NCI-H128 (cell line): ENCODE data around the gene STAC3.
"Not testable (repeated sequence)": the region's sequence is repeated elsewhere in the genome, so short reads cannot be mapped to it uniquely, and the experiment has no call there.

Experiments
- DNase-seq: peaks from one replicate; lab custom pipeline; 2025; ENCODE audit not compliant: unreplicated experiment; lab: John Stamatoyannopoulos, UW

The STAC3 gene

DNA sequence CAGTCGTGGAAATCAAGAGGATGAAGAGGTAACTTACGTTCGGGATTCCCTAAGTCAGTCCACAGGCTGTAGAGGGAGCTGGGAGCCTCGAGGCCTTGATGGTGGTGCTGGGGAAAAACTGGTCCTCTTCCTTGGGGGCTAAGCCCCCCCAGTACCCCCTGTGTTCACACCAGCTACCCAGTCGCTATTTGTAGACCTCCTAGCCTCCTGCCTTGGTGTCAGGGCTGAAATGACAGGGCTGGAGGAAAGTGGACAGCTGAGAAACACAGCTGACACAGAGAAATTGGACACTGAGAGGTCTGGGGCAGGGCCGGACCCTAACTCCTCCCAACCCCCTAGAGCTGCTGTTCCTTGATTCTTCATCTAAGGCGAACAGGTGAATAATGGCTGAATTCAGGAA is at the start of gene STAC3:
TSS of gene STAC3 (minus strand) at position 232 of the 400 bp plus-strand sequence. CDS start 1,551 bp downstream, outside the sequence.
- no peak for DNase-seq

- peak; percentile 30 for DNase-seq
Measured at GRCh38 chr12:57299514-57300016, 48.6 kb upstream of the STAC3 start.

GRCh38 chr12:57296291-57296690 is 45.3 kb upstream of the STAC3 start:
- no peak for DNase-seq

- DNase-seq, result not testable (repeated sequence)
Measured at GRCh38 chr12:57282073-57282472, 31.1 kb upstream of the STAC3 start.

DNA sequence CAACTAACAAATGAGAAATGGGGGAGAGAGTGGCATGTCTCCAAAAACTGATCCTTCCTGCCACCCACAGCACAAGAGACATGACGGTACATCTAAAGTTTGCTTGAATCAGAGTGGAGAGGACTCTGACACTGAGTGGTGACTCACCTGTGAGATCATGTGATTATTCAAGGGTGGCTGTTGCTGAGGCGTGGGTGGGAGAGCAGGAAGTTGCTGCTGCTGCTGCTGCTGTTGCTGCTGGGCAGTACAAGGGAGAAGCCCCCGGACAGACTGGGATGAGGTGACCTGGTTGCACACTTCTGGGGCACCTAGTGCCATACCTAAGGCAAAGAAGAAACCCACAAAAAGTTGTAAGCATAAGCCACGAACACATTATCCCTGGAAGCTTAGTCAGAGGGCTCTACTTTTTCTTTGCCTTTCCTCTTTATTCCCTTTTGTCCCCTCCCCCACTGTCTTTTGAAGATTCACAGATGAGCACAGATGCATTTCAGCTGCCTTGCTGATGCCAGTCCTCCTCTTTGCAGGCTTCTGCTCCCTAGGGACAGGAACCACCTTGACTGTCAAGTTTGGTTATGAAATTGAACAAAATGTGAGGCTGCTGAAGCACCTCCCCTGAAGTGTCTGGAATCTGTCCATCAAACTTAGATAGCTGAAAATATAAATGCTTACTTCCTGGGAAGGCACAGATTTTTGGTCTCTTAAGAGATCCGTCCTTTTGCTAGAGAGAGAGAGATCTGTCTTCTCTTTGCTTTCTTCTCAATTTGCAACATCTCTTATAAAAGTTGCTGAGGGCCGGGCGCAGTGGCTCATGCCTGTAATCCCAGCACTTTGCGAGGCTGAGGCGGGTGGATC is 29.4 kb upstream of the STAC3 start:
- DNase-seq, result no peak

GRCh38 chr12:57278465-57279381 is 27.7 kb upstream of the STAC3 start:
- no peak for DNase-seq

DNA sequence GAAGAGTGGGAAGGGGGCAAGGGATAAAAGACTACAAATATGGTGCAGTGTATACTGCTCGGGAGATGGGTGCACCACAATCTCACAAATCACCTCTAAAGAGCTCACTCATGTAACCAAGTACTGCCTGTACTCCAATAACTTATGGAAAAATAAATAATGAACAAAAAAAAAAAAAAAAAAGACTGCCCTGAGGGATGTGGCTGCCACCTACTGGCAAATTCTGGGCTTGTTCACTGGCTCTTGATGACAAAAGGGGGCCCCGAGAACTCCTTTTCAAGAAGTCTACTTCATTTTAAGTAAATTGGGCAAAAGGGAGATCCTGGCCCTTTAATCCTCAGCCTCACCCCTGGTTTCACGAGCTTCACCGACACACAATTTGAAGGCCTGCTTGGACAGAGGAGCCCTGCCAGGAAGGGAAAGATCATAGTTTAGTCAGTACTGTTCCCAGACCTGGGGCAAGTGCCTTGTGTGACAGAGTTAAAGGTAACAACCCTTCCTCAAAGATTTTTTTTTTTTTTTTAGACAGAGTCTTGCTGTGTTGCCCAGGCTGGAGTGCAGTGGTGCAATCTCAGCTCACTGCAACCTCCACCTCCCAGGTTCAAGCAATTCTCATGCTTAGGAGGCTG is 26.1 kb upstream of the STAC3 start:
- DNase-seq, result no peak

- not testable (repeated sequence) for DNase-seq
Measured at GRCh38 chr12:57276233-57276632, 25.2 kb upstream of the STAC3 start.

- no peak for DNase-seq
Measured at GRCh38 chr12:57273516-57273915, 22.5 kb upstream of the STAC3 start.

DNA sequence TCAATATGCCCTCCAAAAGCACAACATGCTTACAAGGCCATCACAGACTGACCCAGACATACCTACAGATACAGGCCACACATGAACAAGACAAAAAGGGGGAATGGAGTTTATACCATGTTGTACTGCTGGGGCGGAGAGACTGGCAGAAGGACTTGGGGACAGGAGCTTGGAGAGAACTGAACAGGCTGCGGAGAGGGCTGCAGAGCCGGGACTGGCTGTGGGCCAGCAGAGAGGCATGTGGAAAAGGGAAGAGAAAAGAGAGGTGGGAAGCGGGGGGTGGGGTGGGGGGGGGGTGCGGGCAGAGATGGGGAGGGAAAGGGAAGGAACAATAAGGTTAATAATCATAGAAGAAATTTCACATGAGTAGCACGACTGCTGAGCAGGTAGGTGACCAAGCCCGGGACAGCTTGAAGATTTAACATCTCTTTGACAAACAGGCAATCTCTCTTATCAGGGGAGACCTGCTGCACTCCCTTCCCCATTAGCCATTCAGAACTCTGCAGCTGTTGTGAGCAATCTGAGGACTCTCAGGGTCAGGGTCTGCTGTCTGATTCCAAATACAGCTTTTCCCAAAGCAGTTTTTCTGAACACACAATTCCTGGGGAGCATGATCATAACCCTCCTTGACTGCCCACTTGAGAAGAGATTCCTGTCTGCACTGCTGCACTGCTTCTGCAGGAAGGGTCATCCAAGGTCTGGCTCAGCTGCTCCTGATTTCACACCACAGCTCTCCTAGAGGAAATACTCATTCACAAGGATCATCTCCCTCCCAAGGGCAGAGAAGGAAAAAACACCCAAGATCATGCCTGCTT is 21.6 kb upstream of the STAC3 start:
- DNase-seq, result no peak

DNA sequence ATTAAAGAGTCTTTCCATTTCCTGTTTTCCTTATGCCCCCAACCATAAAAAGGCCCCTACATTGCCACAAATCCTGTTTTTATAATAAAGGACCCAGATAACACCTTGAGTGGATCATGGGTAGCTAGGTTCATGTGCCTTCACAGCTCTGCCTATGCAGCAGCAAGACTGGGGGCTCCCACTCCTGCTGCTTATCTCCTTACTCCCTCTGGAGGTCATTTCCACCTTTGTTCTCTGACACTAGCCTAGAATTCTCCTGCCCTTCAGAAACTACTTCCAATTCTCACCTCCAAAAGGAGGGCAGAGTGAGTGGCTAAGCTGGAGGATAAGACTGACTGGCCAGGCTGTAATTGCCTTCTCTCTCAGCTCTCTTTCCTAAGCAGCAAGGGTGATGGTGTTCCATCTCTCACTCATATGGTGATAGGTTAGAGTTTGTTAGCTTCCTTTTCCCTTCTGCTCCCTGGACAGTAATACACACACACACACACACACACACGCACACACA is 20.0 kb upstream of the STAC3 start:
- DNase-seq, result no peak

DNA sequence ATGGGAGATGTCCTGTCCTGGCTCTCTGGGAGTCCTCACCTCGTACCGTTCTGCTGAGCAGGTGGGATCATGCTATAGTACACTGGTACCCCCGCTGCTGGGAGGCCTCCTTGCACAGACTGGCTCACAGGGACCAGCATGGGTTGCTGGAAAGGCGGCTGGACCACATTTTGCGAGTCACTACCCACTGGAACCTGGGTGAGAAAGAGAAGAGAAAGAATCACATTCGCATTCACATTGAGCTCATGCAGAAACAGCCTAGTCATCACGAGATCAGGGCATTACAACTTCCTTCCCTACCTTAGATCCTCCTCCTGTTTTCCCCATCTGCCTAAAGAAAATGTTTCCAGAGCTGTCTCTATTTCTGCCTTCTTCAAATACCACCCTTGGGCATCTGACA is 17.3 kb upstream of the STAC3 start:
- DNase-seq, result no peak

GRCh38 chr12:57266681-57267080 is 15.7 kb upstream of the STAC3 start:
- no peak for DNase-seq

GRCh38 chr12:57263096-57263495 is 12.1 kb upstream of the STAC3 start:
- no peak for DNase-seq

- peak; percentile 4 for DNase-seq
Measured at GRCh38 chr12:57262126-57262822, 11.3 kb upstream of the STAC3 start.

GRCh38 chr12:57261428-57261865 is 10.5 kb upstream of the STAC3 start:
- DNase-seq, result peak; percentile 82

GRCh38 chr12:57260366-57260765 is 9.4 kb upstream of the STAC3 start:
- DNase-seq, result no peak

DNA sequence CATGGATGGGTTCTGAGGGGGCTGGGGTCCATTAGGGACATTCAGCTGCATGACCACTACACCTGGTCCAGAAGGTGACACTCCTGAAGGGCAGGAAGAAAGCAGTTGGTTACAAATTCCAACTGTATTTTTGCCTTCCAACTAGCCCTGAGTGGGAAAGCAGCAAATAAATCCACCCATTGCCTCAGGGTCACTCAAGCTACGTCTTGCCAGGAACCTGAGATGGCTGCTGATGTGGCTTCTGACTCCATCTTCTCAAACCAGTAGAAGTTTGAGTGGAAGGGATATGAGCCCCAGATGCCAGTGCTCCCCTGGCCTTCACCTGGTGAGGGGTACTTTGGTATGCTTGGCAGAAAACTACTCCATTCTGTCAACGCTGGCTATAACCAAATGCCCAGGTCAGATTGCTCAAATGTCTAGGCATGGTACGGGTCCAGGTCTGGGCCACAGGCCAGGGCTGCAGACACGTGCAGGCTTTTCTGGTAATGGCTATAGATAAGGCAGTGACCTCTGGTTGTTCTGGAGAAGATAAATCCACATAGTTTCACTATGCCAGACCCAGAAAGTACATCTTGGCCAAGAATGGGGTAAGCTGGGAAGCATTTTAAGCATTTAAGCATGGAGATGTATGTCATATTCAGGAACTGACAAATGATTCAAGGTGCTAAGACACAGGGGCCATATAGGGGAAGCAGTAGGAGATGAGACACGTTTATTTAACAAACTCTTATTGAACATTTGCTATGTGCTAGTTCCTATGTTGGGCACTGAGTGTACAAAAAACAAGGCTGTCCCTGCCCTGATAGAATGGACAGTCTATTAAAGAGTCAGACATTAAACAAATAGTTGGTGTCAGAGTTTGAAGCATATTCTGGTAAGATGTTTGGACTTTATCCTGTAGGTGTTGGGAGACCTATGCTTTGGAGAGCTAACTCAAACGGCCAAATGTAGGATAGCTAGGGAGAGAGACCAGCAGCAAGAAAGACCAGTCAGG is 8.3 kb upstream of the STAC3 start:
- no peak for DNase-seq
